A673 (cell line): ENCODE data around the gene DSCAM. TPM values are rescaled to one million over a fixed set of nuclear protein-coding genes. Genes with fewer than 3 reads are reported as not detected.

Source experiments
- BruUV-seq: library from RNA; stranded (reverse); fragments of 400-500 nt; replicated peaks from 2 replicates; lab custom pipeline; 2021; lab: Mats Ljungman, UMichigan
- CTCF ChIA-PET: fragments of 300-600 bp; sonication (Branson Sonifier 250); formaldehyde crosslinking; loops from one replicate; lab custom pipeline; 2022; ENCODE audit warnings: antibody characterized with exemption; lab: Charles Lee
- POLR2A ChIA-PET: fragments of 300-600 bp; sonication (Branson Sonifier 250); formaldehyde crosslinking; loops from one replicate; lab custom pipeline; 2022; ENCODE audit warnings: antibody characterized with exemption; ENCODE audit not compliant: low non-redundant PET; lab: Charles Lee
- DNase-seq: peaks from one replicate; pipeline ENCODE4 v3.0.0-alpha.2; 2015; ENCODE audit warnings: low spot score
- H3K27ac ChIP-seq: fragments of 200-600 bp; sonication (generic); 2 replicates; pipeline ENCODE4 v1.5.1; 2016; ENCODE audit warnings: mixed run types, low read depth, mild to moderate bottlenecking, mixed read lengths, antibody characterized with exemption, low read length; ENCODE audit not compliant: poor library complexity, severe bottlenecking
- H3K27me3 ChIP-seq: fragments of 200-600 bp; sonication (generic); replicated peaks from 2 replicates; pipeline ENCODE4 v1.6.1; 2017; ENCODE audit warnings: mixed run types, low read depth, mild to moderate bottlenecking, mixed read lengths, antibody characterized with exemption, low read length; ENCODE audit not compliant: insufficient read depth, poor library complexity
- H3K36me3 ChIP-seq: fragments of 200-600 bp; sonication (generic); 2 replicates; pipeline ENCODE4 v1.6.1; 2016; ENCODE audit warnings: mixed run types, mild to moderate bottlenecking, mixed read lengths, antibody characterized with exemption, low read length; ENCODE audit not compliant: insufficient read depth, poor library complexity, severe bottlenecking
- H3K4me1 ChIP-seq: fragments of 200-600 bp; sonication (generic); 2 replicates; pipeline ENCODE4 v1.6.1; 2017; ENCODE audit warnings: mixed run types, mild to moderate bottlenecking, mixed read lengths, antibody characterized with exemption, low read length; ENCODE audit not compliant: insufficient read depth, poor library complexity, severe bottlenecking
- H3K4me3 ChIP-seq: fragments of 200-600 bp; sonication (generic); 2 replicates; pipeline ENCODE4 v1.5.1; 2016; ENCODE audit warnings: low read depth, mixed run types, mild to moderate bottlenecking, mixed read lengths, low read length; ENCODE audit not compliant: poor library complexity, severe bottlenecking
- H3K9me3 ChIP-seq: fragments of 200-600 bp; sonication (generic); 2 replicates; pipeline ENCODE4 v1.6.1; 2016; ENCODE audit warnings: mixed run types, low read depth, mild to moderate bottlenecking, mixed read lengths, antibody characterized with exemption, low read length; ENCODE audit not compliant: poor library complexity, severe bottlenecking
- CTCF ChIP-seq: fragments of 300-800, 200-600 bp; sonication (generic); conservative IDR thresholded peaks from 2 replicates; pipeline ENCODE4 v1.5.1; 2017; ENCODE audit warnings: low read depth, mild to moderate bottlenecking, antibody characterized with exemption, low read length, moderate library complexity, mixed read lengths
- EZH2 ChIP-seq: fragments of 200-600 bp; sonication (generic); IDR thresholded peaks from 2 replicates; pipeline ENCODE4 v1.6.1; 2017; ENCODE audit warnings: borderline replicate concordance, low read depth, mild to moderate bottlenecking, mixed read lengths, antibody characterized with exemption, low read length; ENCODE audit not compliant: poor library complexity, severe bottlenecking
- intact Hi-C: fragments of 100-400 bp; cut with micrococcal nuclease; formaldehyde crosslinking; loops from one replicate; pipeline ENCODE4 v1.10.0; 2022; ENCODE audit not compliant: unreplicated experiment
- total RNA-seq: library from RNA; stranded (reverse); gene quantifications from 2 replicates; pipeline ENCODE4 v1.2.3, GENCODE V29; 2021

Gene DSCAM
- total RNA-seq, 1 experiment from 2014 or later = not detected

GRCh38 chr21:40395732-40396131 is 451.2 kb downstream of the DSCAM start:
- H3K4me3 ChIP-seq = no peak overlapping the region
- BruUV-seq = no TSS peak
- H3K27ac ChIP-seq = no peak overlapping the region
- CTCF ChIA-PET = no interaction called here
- no peaks in the 10 kb centered on the region for H3K4me1 ChIP-seq
- H3K27me3 ChIP-seq = no peaks in the 10 kb centered on the region
- no peak for DNase-seq
- no peak for TF ChIP-seq CTCF
- no peak for TF ChIP-seq EZH2
- H3K9me3 ChIP-seq = peaks cover 15% of the 10 kb centered on the region
- intact Hi-C loops = no loop called here
- no peaks in the 10 kb centered on the region for H3K36me3 ChIP-seq
- POLR2A ChIA-PET = no interaction called here

- BruUV-seq = no TSS peak
- no peaks in the 10 kb centered on the region for H3K4me1 ChIP-seq
- intact Hi-C loops = no loop called here
- no peaks in the 10 kb centered on the region for H3K27me3 ChIP-seq
- TF ChIP-seq CTCF (no peak), EZH2 (no peak)
- peaks cover 10% of the 10 kb centered on the region for H3K9me3 ChIP-seq
- CTCF ChIA-PET = no interaction called here
- DNase-seq = no peak
- H3K27ac ChIP-seq = no peak overlapping the region
- POLR2A ChIA-PET = no interaction called here
- no peak overlapping the region for H3K4me3 ChIP-seq
- no peaks in the 10 kb centered on the region for H3K36me3 ChIP-seq
These were observed 453.9 kb downstream of the DSCAM start for GRCh38 chr21:40393066-40393465.

- no peaks in the 10 kb centered on the region for H3K27me3 ChIP-seq
- no peak overlapping the region for H3K27ac ChIP-seq
- no peaks in the 10 kb centered on the region for H3K4me1 ChIP-seq
- no peak for DNase-seq
- no peak overlapping the region for H3K4me3 ChIP-seq
- CTCF ChIA-PET = no interaction called here
- POLR2A ChIA-PET = no interaction called here
- TF ChIP-seq EZH2 (no peak), CTCF (no peak)
- no peaks in the 10 kb centered on the region for H3K36me3 ChIP-seq
- no TSS peak for BruUV-seq
- intact Hi-C loops = loop anchor here (5.0 kb wide), 1 partner anchor 246 kb away; no protein-coding TSS in a partner anchor
- H3K9me3 ChIP-seq = no peaks in the 10 kb centered on the region
These were observed 458.9 kb downstream of the DSCAM start for GRCh38 chr21:40388046-40388445.
